SH-SY5Y (cell line): ENCODE results near the gene FBXW4.

Experiments
- GATA2 ChIP-seq: IDR thresholded peaks from 2 replicates; pipeline ENCODE4 v1.6.1; 2011; ENCODE audit warnings: mild to moderate bottlenecking, low read depth, low read length
- GATA3 ChIP-seq: IDR thresholded peaks from 2 replicates; pipeline ENCODE4 v1.6.1; 2011; ENCODE audit warnings: low read depth, mild to moderate bottlenecking, low read length, moderate library complexity

- TF ChIP-seq GATA2 = peak; percentile 69
- no peak for TF ChIP-seq GATA3
Measured at GRCh38 chr10:101566333-101567164, 128.4 kb downstream of the FBXW4 start.
